Activated CD8-positive, alpha-beta memory T cell treated with anti-CD3 and anti-CD28 coated beads for 24 hours (primary cell): ENCODE results near the gene TMEM72.
A peak's percentile ranks its signal among the peaks of the same experiment; 100 is the strongest.
"Not testable (repeated sequence)": the region's sequence is repeated elsewhere in the genome, so short reads cannot be mapped to it uniquely, and the experiment has no call there.

ENCODE experiments used
- DNase-seq: peaks from one replicate; pipeline ENCODE4 v3.0.0-alpha.2; 2020

Gene TMEM72

DNA sequence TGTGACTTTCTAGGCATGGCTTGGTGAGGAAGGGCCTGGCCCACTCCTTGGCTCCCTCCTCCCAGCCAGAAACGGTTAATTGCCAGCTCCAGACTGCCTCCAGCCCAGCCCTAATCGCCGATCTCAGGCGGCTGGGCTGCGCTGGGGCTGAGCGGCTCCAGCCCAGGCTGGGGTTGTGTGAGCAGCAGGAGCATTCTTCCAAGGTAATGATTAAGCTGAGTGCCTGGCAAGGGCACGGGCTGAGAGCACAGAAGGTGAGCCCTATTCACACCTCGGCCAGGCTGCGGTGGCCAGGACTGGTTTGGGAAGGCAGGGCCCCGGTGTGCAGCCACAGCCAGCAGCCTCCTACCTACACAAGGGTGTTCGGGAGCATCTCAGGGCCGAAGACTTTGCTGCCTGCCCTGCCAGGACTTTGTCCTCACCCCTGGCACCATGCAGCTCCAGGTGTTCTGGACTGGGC is at the start of gene TMEM72:
TMEM72 (plus strand) TSS at position 257 of the 460 bp plus-strand sequence; CDS start at position 433, 176 bp downstream.
- no peak for DNase-seq

DNA sequence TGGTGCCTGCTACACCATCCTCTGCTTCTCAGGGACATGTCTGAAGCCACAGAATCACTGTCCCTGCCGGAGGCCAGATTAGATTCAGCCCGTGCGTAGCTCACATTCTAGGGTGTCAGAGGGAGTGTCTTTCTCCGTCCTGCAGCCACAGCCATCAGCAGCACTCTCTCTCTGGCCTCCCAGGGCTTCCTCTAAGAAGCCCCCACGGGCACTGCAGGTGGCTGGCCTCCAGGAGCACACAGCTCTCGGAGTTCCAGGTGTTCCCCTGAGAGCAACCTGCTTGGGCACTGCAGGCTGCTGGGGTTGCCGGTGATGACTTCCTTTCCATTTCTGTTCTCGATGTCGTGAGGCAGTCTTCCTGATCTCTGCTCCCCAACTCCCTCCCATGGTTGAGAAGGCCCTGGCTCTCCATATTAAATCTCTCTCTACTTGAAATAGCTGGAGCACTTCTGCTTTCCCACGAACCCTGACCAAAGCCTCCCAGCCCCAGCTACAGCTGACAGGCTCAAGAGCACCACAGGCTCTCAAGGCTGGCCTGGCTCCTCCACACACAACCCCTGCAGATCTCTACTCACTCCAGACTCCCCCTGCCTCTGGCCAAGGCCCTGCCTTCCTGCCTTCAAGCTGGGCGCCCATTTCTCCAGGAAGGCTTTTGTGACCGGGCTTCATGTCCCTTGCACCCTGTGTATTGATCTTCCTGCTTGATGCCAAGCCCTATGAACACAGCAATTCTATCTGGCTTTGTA is 49.0 kb upstream of the TMEM72 start:
- DNase-seq = no peak

DNA sequence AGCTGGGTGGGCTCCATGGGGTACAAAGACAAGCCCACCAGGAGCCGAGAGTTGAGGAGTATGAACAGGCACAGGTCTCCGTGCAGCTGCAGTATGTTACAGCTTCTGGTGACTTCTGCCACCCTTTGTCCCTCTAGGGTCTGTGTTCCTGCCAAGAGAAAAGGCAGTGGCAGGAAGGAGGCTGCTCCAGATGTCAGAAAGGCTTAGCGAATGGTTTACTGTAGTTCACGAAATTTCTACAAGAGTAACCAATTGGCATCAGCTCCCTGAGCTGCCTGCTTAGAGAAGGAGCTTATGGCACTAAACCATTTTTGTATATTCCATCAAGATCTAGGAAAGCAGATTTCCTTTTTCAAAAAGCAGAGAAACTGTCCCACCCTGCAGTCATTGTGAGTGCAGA is 48.2 kb upstream of the TMEM72 start:
- no peak for DNase-seq

DNA sequence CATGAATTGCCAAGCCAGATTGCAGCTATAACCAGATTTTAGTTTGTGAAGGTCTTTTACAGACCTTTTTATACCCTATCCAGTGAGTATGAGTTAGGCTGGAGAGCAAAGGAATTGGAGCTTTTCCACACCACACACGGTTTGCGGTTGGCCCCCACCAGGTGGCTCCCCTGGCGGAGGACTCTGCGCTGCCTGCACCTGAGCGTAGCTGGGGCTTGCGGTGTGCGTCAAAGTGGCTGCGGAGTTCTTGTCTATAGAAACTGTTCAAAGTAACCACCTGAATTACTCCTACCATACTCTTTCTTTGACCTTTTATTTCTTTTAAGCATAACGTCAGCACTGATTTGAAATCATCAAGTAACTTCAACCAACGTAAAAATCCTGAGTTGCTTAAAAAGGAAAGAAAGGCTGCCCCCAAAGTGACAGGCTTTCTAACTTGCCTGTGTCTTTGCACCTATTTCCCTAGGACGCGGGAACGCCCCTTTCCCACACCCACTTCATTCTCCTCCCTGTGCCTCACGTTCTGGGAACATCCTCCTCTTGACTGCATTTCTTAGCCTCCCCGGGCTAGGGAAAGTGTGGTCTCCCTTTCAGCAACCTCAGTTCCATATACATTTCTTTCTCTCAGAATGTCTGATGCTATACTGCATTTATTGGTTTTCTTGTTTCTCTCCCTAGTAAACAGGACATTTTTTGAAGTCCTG is 47.6 kb upstream of the TMEM72 start:
- DNase-seq = no peak

DNA sequence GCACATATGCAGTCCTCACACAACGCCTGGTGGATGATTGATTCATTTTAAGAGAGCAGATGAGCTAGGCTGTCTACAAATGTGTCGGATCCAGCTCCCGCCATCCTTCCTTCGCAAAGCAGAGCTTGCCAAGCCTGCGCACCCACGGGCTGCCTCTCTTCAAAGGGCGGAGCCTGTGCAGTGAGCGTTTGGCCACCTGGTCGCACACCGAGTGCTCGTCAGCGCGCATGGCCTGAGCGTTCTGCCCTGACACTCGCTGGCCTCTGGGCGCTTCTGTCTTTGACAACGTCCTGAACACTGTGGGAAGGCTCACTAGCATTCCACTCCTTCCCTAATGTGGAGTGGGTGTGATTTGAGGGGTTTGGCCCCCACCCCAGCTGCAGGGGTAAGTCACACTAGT is 47.1 kb upstream of the TMEM72 start:
- no peak for DNase-seq

DNA sequence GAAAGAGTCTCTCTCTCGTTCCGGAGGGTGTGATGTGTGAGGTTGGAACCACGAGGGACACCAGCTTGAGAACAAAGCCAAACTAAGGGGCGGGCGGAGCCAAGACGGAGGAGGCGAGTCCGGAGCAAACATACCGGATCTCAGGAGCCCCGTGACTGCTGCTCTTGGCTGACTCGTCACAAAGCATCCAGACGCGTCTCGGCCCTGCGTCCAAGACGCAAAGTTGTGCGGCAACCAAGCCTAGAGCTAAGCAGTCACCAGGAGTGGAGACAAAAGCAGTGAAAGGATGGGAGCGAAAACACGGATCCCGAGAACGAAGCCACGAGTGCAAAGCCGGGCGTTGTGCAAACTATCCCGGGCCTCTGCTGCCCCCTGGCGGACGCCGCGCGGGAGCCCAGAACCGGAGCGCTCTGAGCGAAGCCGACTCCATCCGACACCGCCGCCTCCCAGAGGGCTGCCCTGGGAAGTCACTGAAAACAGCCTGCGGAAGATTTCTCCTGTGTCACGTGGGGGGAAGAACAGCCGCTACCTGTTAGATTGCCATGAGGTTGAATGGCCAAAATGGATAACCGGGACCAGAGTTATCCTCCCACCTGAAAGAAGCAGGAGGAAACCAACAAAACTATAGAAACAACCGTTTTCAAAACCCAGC is 46.4 kb upstream of the TMEM72 start:
- peak; percentile 96 for DNase-seq

DNA sequence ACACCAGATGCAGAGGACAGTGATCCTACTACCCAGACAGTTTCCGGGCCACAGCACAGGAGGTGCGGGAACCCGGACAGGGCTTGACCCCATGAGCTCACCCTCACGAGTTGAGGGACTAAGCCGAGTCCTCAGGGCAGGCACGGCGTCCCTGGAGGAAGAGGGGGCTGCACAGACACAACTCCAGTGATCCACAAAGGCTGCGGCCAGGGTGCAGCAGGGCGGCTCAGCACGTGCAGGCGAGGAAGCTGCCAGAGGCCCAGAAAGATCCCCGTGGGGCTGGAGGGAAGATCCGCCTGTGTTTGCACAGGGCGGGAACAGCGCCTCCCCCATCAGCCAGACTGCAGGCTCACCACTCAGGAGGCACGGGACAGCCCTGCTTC is 45.9 kb upstream of the TMEM72 start:
- DNase-seq = no peak

DNA sequence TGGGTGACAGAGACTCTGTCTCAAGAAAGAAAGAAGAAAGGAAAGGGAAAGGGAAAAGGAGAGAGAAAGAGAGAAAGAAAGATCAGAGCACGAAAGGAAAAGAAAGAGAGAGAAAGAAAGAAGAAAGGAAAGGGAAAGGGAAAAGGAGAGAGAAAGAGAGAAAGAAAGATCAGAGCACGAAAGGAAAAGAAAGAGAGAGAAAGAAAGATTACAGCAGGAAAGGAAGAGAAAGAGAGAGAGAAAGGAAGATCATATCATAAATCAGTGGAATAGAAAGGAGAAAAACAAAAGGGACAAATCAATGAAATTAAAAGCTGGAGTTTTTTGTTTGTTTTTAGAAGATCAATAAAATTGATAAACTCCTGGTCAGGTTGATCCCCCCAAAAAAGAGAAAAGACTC is 44.8 kb upstream of the TMEM72 start:
- DNase-seq = not testable (repeated sequence)

DNA sequence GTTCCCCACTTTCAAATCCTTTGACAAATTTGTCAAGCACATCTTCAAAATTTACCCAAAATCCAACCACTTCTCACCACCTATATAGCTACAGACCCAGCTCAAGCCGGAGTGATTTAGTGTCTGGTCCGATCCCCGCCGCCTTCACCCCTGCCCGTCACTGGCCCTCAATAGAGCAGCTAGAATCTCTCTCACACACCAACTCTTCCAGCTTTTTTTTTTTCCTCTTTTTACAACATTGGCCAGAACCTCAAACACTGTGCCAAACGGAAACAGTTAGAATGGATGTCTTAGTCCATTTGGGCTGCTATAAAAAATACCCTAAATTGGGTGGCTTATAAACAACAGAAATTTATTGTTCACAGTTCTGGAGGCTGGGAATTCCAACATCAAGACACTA is 41.1 kb upstream of the TMEM72 start:
- no peak for DNase-seq

DNA sequence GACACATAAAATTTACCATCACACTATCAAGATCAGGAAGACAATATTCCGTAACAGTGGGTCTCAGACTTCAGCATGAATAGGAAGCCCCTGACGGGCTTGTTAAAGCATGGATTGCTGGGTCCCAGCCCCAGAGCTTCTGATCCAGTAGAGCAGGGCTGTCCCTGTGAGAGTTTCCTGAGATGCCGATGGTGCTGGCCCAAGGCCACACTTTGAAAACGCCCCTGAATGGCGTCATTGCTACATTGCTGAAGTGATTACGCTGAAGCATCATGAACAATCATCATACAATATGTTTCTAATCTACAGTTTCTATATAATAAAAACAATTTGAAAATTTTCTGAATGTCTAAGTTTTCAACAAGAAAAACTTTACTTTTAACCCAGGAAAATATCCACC is 38.0 kb upstream of the TMEM72 start:
- DNase-seq = no peak

DNA sequence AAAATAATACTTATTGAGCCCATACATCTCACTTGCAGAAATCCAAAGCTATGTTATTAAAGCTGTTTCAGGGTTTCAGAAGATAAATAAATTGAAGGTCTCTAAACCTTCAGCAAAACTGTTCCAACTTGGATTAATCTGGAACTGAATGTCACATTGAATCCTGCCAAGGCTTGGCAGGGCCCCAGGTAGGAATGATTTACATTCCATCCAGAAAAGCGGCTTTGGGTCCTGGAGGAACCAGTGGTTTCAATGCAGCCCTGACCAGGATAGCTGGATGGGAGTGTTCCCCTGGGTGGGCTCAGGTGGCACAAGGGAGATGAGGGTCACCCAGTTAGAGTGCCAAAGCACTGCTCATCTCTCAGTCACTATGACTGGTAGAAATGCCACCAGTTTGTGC is 37.0 kb upstream of the TMEM72 start:
- DNase-seq = no peak

DNA sequence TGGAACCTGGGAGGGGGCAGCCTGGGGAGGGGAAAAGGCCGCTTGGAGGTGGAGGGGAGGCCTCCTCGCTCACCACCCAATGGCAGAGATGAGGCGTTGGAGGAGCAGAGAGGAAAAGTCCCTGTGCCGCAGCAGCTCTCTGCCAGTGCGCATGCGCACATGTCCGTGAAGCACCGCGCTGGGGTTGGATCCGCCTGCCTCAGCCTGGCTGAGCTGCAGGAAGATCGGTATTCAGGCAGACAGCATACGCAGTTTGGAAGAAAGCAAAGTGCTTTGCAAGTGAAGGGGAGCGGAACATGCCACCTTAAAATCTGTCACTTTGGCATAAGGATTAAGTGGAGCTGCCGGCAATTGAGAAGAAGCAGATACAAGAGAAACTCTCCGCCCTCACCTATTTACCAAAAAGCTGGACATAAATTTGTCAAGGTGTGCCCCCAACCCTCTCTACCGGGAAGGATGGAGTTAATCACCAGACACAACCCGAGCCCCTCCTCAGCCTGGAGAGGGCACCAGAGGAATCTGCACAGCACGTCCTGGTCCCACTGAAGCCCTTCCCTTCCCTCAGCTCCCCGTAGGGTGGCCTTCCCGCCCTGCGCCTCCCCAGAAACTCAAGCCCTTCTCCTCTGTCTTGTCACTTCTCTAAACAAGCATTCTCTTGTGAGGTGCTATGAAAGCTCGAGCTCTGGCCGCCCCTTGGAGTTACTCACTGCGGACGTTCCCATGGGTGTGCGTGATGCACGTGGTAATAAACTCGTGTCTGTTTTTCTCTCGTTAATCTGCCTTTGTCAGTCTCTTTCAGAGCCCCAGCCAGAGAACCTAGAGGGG is 32.2 kb upstream of the TMEM72 start:
- peak; percentile 89 for DNase-seq

DNA sequence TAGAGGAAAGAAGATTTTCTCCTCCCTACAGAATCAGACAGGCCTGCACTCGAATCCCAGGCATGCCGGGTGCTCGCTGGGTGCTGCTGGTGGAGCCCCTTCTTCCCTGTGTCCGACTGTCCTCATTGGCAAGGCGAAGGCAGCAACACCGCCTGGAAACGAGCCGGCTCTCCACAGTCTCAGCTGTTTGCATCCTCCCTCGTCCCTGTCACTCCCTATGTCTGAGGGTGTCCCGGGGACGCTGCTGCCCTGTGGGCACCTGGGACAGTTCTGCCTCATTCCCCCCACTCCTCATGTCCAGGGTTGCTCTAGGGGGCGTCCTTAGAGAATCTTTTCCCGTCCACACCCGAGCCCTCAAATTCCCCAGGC is 31.6 kb upstream of the TMEM72 start:
- DNase-seq = no peak

DNA sequence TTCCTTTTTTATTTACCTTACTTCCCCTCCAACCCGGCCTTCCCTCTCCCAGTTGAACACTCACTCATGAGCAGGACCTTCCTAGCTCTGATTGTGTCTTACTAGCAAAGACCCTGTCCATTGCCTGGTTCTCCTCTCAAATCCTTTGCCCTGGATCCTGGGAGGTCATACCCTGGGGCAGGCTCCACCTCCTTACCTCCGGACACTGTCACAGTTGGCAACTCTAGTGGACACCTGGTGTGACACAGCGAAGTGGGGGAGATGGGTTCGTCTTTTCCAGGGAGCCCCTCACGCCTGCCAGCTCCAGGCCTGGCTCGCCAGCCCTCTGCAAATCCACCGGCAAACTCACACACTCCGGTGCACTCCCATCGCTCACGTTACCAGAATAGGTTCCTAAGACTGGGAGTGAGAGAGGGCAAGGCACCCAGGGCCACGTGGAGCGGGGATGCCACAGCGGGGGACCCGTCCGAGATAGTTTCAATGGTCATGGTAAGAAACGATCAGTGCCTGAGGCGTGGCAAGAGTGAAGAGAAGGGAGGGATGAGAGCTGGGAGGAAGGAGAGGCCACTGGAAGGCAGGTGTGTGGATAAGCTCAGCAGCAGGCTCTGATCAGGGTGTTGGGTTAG is 30.9 kb upstream of the TMEM72 start:
- no peak for DNase-seq

DNA sequence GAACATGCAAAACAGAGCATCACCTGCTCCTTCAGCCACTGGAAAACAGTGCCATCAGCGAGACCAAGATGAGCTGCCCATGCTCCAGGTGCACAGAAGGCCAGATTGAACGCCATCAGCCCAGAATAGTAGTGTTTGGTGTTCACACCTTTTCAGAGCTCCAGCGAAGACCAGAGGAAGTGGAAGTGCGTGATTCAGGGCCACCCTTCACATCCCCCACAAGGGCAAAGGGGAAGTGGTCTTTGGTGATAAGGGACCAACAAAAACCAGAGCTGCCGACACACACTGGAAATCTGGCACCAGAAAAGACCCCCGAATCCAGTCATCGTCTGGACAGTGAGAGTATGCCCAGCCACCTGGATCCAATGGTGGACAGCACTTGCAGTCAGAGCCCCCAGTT is 29.5 kb upstream of the TMEM72 start:
- DNase-seq = no peak

DNA sequence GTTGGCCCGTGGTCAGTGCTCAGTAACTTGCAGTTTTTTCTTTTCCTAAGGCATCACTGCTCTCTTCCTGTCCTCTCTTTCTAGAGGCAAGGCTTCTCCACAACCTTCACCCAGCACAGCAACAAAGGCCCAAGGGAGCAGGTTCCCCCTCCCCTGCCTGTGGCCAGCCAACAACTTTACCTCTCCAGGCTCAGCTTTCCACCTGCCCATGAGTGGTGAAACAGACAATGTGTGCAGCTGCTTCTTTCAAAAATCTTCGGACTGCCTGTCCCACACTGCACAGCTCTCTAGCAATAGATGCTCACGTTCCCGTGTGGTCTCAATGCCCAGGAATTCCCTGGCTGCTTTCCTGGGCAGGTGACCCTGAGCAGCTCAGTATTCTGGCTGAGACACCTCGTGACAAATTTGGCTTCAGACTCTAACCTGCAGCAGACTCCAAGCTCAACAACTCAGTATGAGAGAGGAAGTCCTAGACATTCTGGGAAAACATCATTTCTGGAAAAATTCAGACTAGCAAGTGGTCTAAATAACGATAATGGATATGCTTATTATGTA is 28.9 kb upstream of the TMEM72 start:
- no peak for DNase-seq

DNA sequence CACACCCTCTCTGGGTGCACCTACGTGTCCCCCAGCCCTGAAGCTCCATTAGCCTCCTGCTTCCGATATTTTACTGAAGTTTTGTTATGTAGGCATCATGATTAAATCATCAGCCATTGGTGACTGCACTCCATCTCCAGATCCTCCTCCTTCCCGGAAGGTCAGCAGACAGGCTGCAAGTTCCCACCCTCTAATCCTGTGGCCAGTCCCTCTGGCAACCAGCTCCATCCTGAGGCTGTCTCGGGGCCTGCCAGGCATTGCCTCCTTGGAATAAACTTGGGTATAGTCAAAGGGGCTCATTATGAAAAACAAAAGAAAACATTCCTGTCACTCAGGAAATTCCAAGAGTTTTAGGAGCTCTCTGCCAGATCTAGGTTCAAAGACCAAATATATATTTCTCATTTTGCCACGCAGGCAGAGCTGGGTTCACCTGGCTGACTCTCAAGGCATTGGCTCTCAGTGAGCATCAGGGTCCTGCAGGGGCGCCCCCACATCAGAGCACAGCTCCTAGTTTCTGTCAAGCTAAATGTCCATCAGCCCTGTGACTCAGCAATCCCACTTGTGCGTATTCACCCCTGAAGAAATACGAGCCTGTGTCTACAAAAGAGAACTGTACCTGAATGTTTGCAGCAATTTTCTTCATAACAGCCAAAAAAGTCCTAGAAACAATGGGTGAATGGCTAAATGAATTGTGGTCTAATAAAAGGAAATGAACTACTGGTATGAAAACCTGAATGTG is 27.4 kb upstream of the TMEM72 start:
- DNase-seq = no peak

DNA sequence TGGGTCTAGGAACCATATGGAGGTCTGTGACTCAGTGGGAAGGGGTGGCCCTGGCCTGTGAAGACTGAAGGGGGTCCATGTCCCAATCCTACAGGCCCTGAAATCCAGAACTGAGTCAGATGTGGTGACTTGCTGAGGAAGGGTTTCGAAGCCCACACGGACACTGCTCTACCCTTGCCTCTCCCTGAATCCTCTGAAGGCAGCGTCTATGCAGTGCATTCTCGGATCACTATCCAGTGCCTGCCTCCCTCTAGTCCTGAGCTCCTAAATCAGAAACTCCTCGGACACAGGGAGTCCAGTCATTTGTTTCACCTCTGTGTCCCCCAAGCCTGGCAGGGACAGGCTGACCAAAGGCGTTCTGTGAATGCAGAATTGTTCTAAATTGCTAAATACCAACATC is 25.4 kb upstream of the TMEM72 start:
- DNase-seq = no peak

DNA sequence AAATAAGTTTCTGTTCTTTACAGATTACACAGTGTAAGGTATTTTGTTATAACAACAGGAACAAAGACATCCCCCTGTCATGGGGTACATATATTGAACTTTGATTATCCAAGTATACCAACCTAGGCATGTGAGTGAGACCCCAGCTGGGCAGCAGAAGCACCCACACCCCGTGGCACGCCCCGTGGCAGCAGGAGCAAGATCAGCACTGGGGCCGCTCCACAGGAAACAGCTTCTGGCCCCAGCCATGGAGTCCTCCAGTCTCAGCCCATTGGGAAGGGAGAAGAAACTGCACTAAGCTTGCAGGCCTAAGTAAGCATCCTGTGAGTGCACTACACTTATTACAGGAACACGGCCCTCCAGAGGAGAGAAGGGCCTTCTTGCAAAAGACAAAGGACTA is 24.2 kb upstream of the TMEM72 start:
- no peak for DNase-seq

DNA sequence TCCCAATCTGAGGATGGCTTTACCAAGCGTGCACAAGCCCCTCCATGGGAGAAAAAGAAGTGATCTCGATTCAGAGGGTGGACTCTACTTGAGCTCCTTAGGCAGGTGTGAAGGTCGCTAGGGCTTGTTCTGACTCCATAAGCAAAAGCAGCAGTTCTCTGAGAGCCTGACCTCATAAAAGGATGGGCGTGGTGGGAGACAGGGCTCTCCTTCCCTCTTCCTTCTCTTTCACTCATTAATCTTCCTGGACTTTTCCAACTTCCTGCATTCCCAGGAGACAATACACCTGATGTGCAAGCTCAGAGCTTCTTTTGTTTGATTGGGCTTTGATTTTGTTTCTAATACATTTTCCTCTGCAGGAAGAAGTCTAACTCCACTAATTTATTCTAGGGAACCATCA is 22.3 kb upstream of the TMEM72 start:
- DNase-seq = no peak

DNA sequence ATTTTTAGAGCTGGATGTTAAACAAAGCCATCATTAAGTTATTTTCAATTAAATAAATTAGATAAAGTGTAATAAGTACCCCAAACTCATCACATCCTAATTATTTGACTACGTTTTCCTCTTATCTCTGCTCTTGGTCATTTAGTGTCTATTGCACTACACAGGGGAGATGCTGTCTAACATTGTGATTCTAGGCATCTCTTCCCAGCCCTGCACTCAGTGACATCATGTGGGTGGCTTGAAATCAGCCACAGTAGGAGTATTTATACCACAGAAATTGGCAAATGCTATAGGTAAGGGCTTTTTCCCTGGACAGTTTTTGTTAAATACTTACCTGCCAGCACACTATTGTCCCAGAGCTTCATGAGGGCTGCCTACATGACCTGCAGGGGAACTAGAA is 21.3 kb upstream of the TMEM72 start:
- DNase-seq = no peak
